Measurements from ENCODE around the gene TEDC2. TPM values are rescaled to one million over a fixed set of nuclear protein-coding genes. Genes with fewer than 3 reads are reported as not detected.

Gene TEDC2
- total and polyA plus RNA-seq, 10 of the 15 experiments (the other 5 are each of a cell fraction or from before 2014, with no cell fraction given) = 0.23 to 47.9 (median 19.1) TPM

- peak; percentile 93 for TF ChIP-seq BCLAF1 (IDR thresholded peaks at IDR 0.05)
- TF ChIP-seq STAT1 (conservative IDR thresholded peaks at IDR 0.05) = 0 out of 2 replicates have a peak, but pooled peaks have one; percentile 64
- TF ChIP-seq ZNF622 (IDR thresholded peaks at IDR 0.05) = no peak
- TF ChIP-seq ZBTB33 (IDR thresholded peaks at IDR 0.05) = no peak
- TF ChIP-seq YY1 (IDR thresholded peaks at IDR 0.05; ENCODE audit: low read depth, low read length) = peak; percentile 98
- no peak for TF ChIP-seq FOXM1 (IDR thresholded peaks at IDR 0.05; ENCODE audit: low read depth, low read length)
- no peak for TF ChIP-seq ATF2 (IDR thresholded peaks at IDR 0.05; ENCODE audit: low read length)
- peak; percentile 81 for TF ChIP-seq USF2 (IDR thresholded peaks at IDR 0.05; ENCODE audit: borderline replicate concordance, low read depth, low read length)
- TF ChIP-seq E2F4 (IDR thresholded peaks at IDR 0.05; ENCODE audit: low read depth, low read length) = no peak; the same call in 1 of the 2 replicates
- TF ChIP-seq, protein P1, sequence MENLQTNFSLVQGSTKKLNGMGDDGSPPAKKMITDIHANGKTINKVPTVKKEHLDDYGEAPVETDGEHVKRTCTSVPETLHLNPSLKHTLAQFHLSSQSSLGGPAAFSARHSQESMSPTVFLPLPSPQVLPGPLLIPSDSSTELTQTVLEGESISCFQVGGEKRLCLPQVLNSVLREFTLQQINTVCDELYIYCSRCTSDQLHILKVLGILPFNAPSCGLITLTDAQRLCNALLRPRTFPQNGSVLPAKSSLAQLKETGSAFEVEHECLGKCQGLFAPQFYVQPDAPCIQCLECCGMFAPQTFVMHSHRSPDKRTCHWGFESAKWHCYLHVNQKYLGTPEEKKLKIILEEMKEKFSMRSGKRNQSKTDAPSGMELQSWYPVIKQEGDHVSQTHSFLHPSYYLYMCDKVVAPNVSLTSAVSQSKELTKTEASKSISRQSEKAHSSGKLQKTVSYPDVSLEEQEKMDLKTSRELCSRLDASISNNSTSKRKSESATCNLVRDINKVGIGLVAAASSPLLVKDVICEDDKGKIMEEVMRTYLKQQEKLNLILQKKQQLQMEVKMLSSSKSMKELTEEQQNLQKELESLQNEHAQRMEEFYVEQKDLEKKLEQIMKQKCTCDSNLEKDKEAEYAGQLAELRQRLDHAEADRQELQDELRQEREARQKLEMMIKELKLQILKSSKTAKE (IDR thresholded peaks at IDR 0.05; ENCODE audit: low read depth, poor library complexity, severe bottlenecking) = no peak
- TF ChIP-seq CREM (IDR thresholded peaks at IDR 0.05; ENCODE audit: low read depth) = peak; percentile 88
- TF ChIP-seq HDAC6 (IDR thresholded peaks at IDR 0.05; ENCODE audit: unreplicated experiment) = peak; percentile 87
- TF ChIP-seq HDAC2 (IDR thresholded peaks at IDR 0.05) = no peak
- TF ChIP-seq CEBPB (IDR thresholded peaks at IDR 0.05; ENCODE audit: borderline replicate concordance in 1 of 2, low read depth in 2 of 2, low read length in 2 of 2) = no peak
- TF ChIP-seq, protein P2, sequence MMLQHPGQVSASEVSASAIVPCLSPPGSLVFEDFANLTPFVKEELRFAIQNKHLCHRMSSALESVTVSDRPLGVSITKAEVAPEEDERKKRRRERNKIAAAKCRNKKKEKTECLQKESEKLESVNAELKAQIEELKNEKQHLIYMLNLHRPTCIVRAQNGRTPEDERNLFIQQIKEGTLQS (IDR thresholded peaks at IDR 0.05; ENCODE audit: borderline replicate concordance, extremely low read depth, low read depth, low read length) = peak; percentile 80
Measured at GRCh38 chr16:2513405-2514332, 53.8 kb downstream of the TEDC2 start, which contains the start of gene ATP6V0C (continued).

Measured in GM12878 (cell line).